Mammary epithelial cell (primary cell): ENCODE data around the gene IFNGR1.

ENCODE experiments used
- CTCF ChIP-seq, 2 donors: IDR thresholded peaks in 1 of 2; conservative IDR thresholded peaks in 1 of 2; 2 replicates each; pipeline ENCODE4 v1.5.1; 2011 to 2012; ENCODE audit warnings: inconsistent platforms in 2 of 2, low read length in 2 of 2, mild to moderate bottlenecking in 2 of 2, control low read depth in 1 of 2, low read depth in 1 of 2; ENCODE audit not compliant: insufficient read depth in 1 of 2; ENCODE audit errors: extremely low read depth in 1 of 2
- EZH2 ChIP-seq: IDR thresholded peaks from 2 replicates; pipeline ENCODE4 v1.6.1; 2012; ENCODE audit warnings: low read length, inconsistent platforms, borderline replicate concordance

DNA sequence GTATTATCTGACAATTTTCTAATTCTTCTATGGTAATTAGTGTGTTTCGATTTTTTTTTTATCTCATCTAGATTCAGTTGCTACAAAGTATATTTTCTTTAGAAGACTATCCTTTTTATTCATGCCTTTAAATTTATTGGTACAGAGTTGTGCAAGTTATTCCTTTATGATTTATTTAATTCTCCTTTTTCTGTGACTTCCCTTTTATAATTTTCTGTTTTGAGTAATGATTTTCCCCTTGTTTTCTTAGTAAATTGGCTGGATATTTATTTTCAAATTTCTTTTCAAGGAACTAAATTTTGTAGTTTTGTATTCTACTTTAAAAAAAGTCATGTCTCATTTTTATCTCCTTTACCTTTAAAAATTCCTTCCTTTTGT, 43.3 kb downstream of the IFNGR1 start:
- TF ChIP-seq CTCF (conservative IDR thresholded peaks at IDR 0.05 in 1 of 2, IDR thresholded peaks at IDR 0.05 in 1 of 2; ENCODE audit: extremely low read depth in 1 of 2, insufficient read depth in 1 of 2, low read depth in 1 of 2, low read length in 2 of 2) (no peak), EZH2 (no peak)
